T-helper 2 cell treated with Interferon-gamma antibody and Interleukin-4, amounts not matched to agents 100 ng/mL and 5 ng/mL, for 36 hours (primary cell): ENCODE results near the gene OTP. TPM values are rescaled to one million over a fixed set of nuclear protein-coding genes. Genes with fewer than 3 reads are reported as not detected.

Experiments used
- intact Hi-C: fragments of 100-400 bp; cut with micrococcal nuclease; formaldehyde crosslinking; loops from one replicate; pipeline ENCODE4 v1.15.1; 2023
- total RNA-seq: library from RNA; stranded (reverse); gene quantifications from 2 replicates; pipeline ENCODE4 v1.2.3, GENCODE V29; 2022

Gene OTP
- total RNA-seq, result not detected in 2 replicates

GRCh38 chr5:77637998-77638762 is at the start of gene OTP:
OTP (minus strand) TSS chr5:77638713; CDS start chr5:77638549, 164 bp downstream.
- intact Hi-C loops, result no loop called here

GRCh38 chr5:77683171-77683732 is 44.7 kb upstream of the OTP start:
- intact Hi-C loops, result no loop called here

GRCh38 chr5:77670526-77670925 is 32.0 kb upstream of the OTP start:
- intact Hi-C loops, result no loop called here

GRCh38 chr5:77669677-77670076 is 31.2 kb upstream of the OTP start:
- intact Hi-C loops, result no loop called here

- intact Hi-C loops, result no loop called here
Observed at GRCh38 chr5:77663090-77663863, 24.8 kb upstream of the OTP start.

GRCh38 chr5:77662635-77663034 is 24.1 kb upstream of the OTP start:
- intact Hi-C loops, result no loop called here

- intact Hi-C loops, result no loop called here
Observed at GRCh38 chr5:77658662-77659061, 20.1 kb upstream of the OTP start.

- intact Hi-C loops, result no loop called here
Observed at GRCh38 chr5:77651343-77651742, 12.8 kb upstream of the OTP start.

- intact Hi-C loops, result no loop called here
Observed at GRCh38 chr5:77650686-77651085, 12.2 kb upstream of the OTP start.

- intact Hi-C loops, result loop anchor here (5.0 to 10.0 kb wide), 2 partner anchors 125 to 513 kb away; partner anchors contain the start of gene TBCA
Observed at GRCh38 chr5:77649776-77650175, 11.3 kb upstream of the OTP start.

- intact Hi-C loops, result loop anchor here (2.0 to 10.0 kb wide), 3 partner anchors 15 to 516 kb away; partner anchors contain the start of gene TBCA
Observed at GRCh38 chr5:77645995-77646639, 7.6 kb upstream of the OTP start.

GRCh38 chr5:77645158-77645994 is 6.9 kb upstream of the OTP start:
- intact Hi-C loops, result loop anchor here (2.0 to 10.0 kb wide), 3 partner anchors 15 to 517 kb away; partner anchors contain the start of gene TBCA

GRCh38 chr5:77644371-77645157 is 6.1 kb upstream of the OTP start:
- intact Hi-C loops, result loop anchor here (2.0 to 10.0 kb wide), 5 partner anchors 14 to 518 kb away; partner anchors contain the start of gene TBCA

GRCh38 chr5:77643654-77644370 is 5.3 kb upstream of the OTP start:
- intact Hi-C loops, result loop anchor here (2.0 to 10.0 kb wide), 4 partner anchors 13 to 328 kb away; partner anchors contain the start of gene TBCA

- intact Hi-C loops, result loop anchor here (5.0 to 10.0 kb wide), 3 partner anchors 132 to 329 kb away; partner anchors contain the start of gene TBCA
Observed at GRCh38 chr5:77642738-77643653, 4.5 kb upstream of the OTP start.

- intact Hi-C loops, result loop anchor here (5.0 to 10.0 kb wide), 3 partner anchors 133 to 330 kb away; partner anchors contain the start of gene TBCA
Observed at GRCh38 chr5:77641963-77642737, 3.6 kb upstream of the OTP start.
